Epithelial cell of esophagus (primary cell): ENCODE measurements around the gene NEUROD2.
A peak's percentile ranks its signal among the peaks of the same experiment; 100 is the strongest.

ENCODE experiments used
- DNase-seq: peaks from one replicate; pipeline ENCODE4 v3.0.0; 2010; ENCODE audit warnings: low read depth
- H3K4me3 ChIP-seq: 2 replicates; pipeline ENCODE4 v1.5.1; 2011; ENCODE audit warnings: mild to moderate bottlenecking, low read length, control low read depth
- TF ChIP-seq, protein P1 (sequence below): IDR thresholded peaks from 2 replicates; pipeline ENCODE4 v1.5.1; 2011; ENCODE audit warnings: low read depth, mild to moderate bottlenecking, low read length, control low read depth, inconsistent platforms; ENCODE audit not compliant: insufficient read depth; ENCODE audit errors: missing control alignments

Gene NEUROD2

DNA sequence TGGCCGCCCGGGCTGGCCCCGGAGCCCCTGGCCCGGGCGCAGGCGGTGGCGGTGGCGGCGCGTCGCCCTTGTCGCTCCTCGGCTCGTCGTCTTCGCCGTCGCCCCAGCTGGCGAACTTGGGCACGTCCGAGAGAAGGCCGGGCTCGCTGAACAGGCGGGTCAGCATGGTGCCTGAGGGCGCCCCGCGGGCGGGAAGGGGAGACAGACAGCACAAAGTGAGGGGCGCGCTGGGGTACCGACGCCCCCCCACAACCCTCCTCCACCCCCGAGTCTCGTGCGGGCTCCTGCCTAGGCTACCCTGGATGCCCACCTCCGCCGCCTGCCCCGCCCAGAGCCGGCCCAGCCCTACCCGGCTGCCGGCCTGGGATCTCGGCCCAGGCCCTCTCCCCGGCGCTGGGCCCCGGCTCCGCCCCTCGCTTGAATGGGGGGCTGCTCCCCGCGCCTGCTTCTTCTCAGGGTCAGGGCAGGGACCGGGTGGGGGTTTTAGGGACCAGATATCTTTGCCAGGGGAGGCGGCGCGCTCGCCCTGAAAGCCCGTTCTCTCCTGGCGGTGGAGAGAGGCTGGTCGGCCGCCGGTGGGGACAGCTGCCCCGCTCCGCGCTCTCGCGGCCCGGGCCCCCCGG lies 1.2 kb downstream of the NEUROD2 start:
- no peak overlapping the region for H3K4me3 ChIP-seq
- TF ChIP-seq, protein P1, sequence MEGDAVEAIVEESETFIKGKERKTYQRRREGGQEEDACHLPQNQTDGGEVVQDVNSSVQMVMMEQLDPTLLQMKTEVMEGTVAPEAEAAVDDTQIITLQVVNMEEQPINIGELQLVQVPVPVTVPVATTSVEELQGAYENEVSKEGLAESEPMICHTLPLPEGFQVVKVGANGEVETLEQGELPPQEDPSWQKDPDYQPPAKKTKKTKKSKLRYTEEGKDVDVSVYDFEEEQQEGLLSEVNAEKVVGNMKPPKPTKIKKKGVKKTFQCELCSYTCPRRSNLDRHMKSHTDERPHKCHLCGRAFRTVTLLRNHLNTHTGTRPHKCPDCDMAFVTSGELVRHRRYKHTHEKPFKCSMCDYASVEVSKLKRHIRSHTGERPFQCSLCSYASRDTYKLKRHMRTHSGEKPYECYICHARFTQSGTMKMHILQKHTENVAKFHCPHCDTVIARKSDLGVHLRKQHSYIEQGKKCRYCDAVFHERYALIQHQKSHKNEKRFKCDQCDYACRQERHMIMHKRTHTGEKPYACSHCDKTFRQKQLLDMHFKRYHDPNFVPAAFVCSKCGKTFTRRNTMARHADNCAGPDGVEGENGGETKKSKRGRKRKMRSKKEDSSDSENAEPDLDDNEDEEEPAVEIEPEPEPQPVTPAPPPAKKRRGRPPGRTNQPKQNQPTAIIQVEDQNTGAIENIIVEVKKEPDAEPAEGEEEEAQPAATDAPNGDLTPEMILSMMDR = no peak
- no peak for DNase-seq

DNA sequence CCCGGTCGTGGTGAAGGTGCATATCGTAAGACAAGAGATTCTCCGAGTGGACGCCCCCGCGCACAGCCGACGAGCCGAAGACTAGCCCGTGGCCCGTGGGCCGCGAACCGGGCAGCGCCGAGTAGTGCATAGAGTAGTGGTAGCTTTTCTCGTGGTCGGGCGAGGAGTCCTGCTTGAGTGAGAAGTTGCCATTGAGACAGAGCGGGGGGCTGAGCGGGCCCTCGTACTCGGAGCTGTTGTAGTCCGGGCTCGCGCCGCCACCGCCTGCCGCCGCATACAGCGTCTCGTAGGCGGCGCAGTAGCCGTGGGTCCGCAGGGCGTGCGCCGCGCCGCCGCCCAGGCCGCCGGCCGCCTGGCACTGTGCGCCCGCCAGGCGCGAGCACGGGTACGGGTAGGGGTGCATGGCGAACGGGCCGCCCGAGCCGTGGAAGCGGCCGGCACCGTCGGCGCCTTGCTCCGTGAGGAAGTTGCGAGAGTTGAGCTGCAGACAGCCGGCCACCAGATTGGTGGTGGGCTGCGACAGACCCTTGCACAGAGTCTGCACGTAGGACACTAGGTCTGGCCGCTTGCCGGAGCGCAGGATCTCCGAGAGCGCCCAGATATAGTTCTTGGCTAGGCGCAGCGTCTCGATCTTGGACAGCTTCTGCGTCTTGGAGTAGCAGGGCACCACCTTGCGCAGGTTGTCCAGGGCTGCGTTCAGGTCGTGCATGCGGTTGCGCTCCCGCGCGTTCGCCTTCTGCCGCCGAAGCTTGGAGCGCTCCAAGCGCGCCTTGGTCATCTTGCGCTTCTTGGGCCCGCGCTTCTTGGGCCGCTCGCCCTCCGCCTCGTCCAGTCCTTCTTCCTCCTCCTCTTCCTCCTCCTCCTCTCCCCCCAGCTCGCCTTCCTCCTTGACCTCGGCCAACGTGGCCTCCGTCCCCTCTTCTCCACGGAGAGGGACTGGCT lies 2.0 kb downstream of the NEUROD2 start:
- H3K4me3 ChIP-seq = no peak overlapping the region
- DNase-seq = peak; percentile 52
- TF ChIP-seq, protein P1 = no peak

DNA sequence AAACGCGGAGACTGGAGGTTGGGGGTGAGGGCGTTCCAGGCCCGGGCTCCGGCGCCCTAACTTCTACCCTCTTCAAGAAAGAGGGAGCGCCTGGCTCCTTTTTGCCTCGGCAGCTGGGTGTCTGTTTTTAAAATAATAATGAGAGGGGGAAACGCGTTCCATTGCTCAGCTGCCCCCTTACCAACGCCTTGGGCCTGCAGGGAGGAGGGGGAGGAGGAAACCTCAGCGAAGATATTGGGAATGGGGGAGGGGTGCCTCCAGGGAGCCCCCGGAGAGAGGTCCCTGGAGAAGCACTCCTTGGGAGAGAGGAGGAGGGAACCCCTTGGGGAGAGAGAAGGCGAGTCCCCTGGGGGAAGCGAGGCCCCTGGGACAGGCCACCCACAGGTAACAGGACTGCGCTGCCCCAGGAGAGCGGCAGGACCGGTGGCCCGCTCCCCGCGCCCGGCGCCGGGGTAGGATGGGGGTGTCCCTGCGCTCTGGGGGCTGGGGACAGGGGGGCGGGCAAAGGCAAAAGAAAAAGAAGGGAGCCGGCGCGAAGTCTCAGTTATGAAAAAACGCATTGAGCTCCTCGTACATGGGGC lies 2.7 kb downstream of the NEUROD2 start:
- TF ChIP-seq, protein P1 = no peak
- H3K4me3 ChIP-seq = no peak overlapping the region
- no peak for DNase-seq

DNA sequence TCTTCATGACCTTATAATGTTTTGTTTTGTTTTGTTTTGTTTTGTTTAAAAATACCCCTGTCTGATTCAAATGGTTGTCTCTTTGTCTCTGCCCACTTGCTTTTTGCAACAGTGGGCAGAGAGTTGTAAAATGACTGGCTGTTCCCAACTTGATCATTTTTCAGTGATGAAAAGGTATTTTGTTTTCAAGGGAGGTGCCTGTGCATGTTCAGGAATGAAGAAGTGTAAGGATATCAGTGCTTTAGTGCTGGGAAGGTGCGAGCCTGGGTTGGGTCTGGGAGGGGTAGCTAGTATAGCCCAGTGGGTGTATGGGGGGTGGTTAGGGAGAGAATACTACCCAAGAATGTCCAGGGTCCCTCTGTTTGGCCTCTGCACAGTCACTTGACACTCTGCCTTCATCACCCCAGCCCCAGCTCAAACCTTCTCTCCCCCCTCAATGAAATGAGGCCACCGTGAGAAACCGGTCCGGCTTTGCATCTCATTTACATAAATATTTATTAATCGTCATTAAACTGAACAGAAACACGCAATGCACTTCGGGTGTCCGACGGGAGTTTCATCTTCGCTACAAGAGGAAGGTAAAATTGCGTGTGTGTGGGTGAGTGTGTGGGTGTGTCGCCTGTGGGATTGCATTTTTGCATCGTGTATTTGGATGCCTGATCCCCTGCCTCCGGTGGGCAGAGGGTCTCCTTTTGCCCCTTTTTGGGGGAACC lies 4.3 kb downstream of the NEUROD2 start:
- peak overlapping the region; percentile 5 for H3K4me3 ChIP-seq
- DNase-seq = peak; percentile 67
- TF ChIP-seq, protein P1 = no peak

DNA sequence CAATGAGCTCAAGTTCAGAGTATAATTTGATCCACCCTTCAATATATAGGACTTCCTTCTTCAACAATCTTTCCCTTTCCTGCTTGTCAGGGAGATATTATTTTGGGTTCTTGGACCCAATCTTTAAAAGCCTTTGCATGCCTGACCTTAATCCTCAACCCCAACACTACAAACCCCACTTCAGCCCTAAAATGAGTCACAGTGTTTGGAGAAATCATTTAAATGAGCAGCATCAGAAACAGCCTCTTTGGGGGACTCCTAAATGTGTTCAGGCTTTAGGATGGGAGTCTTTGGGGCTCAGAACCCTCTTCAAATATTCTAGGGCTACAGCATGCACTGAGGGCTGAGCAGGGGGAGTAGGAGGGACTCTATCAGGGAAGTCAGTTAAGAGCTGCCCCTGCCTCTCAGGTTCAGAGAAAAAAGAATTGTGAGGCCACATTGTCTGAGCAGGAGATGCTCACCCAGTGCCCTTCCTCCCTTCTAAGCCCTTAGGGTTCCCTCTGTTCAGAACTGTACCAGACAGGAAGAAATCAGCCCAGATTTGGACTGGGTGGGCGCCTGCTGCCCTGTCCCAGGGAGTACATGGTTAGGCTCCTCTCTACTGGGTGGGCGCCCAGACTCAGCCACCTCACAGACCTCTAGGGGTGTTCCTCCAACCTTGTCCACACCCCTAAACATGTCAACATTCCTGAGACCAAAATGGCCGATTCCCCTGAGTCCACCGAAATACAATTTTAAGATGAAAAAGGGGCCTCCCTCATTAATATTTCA lies 5.0 kb downstream of the NEUROD2 start:
- TF ChIP-seq, protein P1 = no peak
- H3K4me3 ChIP-seq = no peak overlapping the region
- no peak for DNase-seq
